Activated CD4-positive, alpha-beta T cell treated with anti-CD3 and anti-CD28 coated beads, Interleukin-2, amount 50 U/mL, for 48 hours (primary cell): ENCODE data around the gene CCDC93.
"Not testable (repeated sequence)": the region's sequence is repeated elsewhere in the genome, so short reads cannot be mapped to it uniquely, and the experiment has no call there.

Source experiments
- DNase-seq, 2 experiments: peaks; one replicate each; pipeline ENCODE4 v3.0.0-alpha.2; 2020

CCDC93 gene

GRCh38 chr2:118044854-118045253 lies 31.0 kb upstream of the CCDC93 start:
- DNase-seq, result no peak

GRCh38 chr2:118044103-118044716 lies 30.3 kb upstream of the CCDC93 start:
- no peak for DNase-seq

GRCh38 chr2:118040891-118041290 lies 27.0 kb upstream of the CCDC93 start:
- no peak for DNase-seq

GRCh38 chr2:118032169-118033013 lies 18.5 kb upstream of the CCDC93 start:
- peak; percentile 49 to 57 for DNase-seq

GRCh38 chr2:118031566-118031965 lies 17.7 kb upstream of the CCDC93 start:
- no peak for DNase-seq

GRCh38 chr2:118029025-118029424 lies 15.2 kb upstream of the CCDC93 start:
- no peak for DNase-seq

- DNase-seq, result no peak
These were observed 7.5 kb upstream of the CCDC93 start for GRCh38 chr2:118021356-118021755.

GRCh38 chr2:118019821-118020220 lies 6.0 kb upstream of the CCDC93 start:
- DNase-seq, result no peak

GRCh38 chr2:118016911-118017310 lies 3.0 kb upstream of the CCDC93 start:
- DNase-seq, result peak in 1 of 2 experiments; percentile 8

GRCh38 chr2:118015761-118016160 lies 1.9 kb upstream of the CCDC93 start:
- DNase-seq, result not testable (repeated sequence)

- no peak for DNase-seq
These were observed 588 bp upstream of the CCDC93 start for GRCh38 chr2:118014492-118014824.

GRCh38 chr2:118013221-118013723 lies 598 bp downstream of the CCDC93 start:
- peak; percentile 35 to 39 for DNase-seq

GRCh38 chr2:118012778-118013177 lies 1.1 kb downstream of the CCDC93 start:
- peak in 1 of 2 experiments; percentile 8 for DNase-seq

- DNase-seq, result no peak
These were observed 3.4 kb downstream of the CCDC93 start for GRCh38 chr2:118010473-118010872.

GRCh38 chr2:118006861-118007260 lies 7.0 kb downstream of the CCDC93 start:
- DNase-seq, result no peak

GRCh38 chr2:118006326-118006725 lies 7.5 kb downstream of the CCDC93 start:
- DNase-seq, result no peak

GRCh38 chr2:118003396-118003824 lies 10.5 kb downstream of the CCDC93 start:
- peak; percentile 13 to 34 for DNase-seq

GRCh38 chr2:118000041-118000440 lies 13.8 kb downstream of the CCDC93 start:
- DNase-seq, result no peak

GRCh38 chr2:117997872-117998454 lies 15.9 kb downstream of the CCDC93 start:
- no peak for DNase-seq

GRCh38 chr2:117996525-117996924 lies 17.3 kb downstream of the CCDC93 start:
- no peak for DNase-seq

- DNase-seq, result no peak
These were observed 19.1 kb downstream of the CCDC93 start for GRCh38 chr2:117994729-117995128.

- no peak for DNase-seq
These were observed 23.9 kb downstream of the CCDC93 start for GRCh38 chr2:117989854-117990438.

GRCh38 chr2:117987121-117987520 lies 26.7 kb downstream of the CCDC93 start:
- no peak for DNase-seq
